HEK293T (cell line): ENCODE results near the gene OR8G1.

Source experiments
- ARNT ChIP-seq: fragments of 450-650 bp; IDR thresholded peaks from 2 replicates; pipeline ENCODE4 v1.6.1; 2017; ENCODE audit warnings: mild to moderate bottlenecking
- BHLHE40 ChIP-seq: fragments of 450-650 bp; IDR thresholded peaks from 2 replicates; pipeline ENCODE4 v1.6.1; 2016; ENCODE audit warnings: mild to moderate bottlenecking, moderate library complexity, borderline replicate concordance
- ELF4 ChIP-seq: fragments of 450-650 bp; IDR thresholded peaks from 2 replicates; pipeline ENCODE4 v1.6.1; 2017; ENCODE audit warnings: antibody characterized with exemption
- FOXA1 ChIP-seq: fragments of 450-650 bp; IDR thresholded peaks from 2 replicates; pipeline ENCODE4 v1.6.1; 2016; ENCODE audit warnings: mild to moderate bottlenecking
- FOXK2 ChIP-seq: fragments of 450-650 bp; IDR thresholded peaks from 2 replicates; pipeline ENCODE4 v1.6.1; 2016; ENCODE audit warnings: mild to moderate bottlenecking
- FOXM1 ChIP-seq: fragments of 450-650 bp; IDR thresholded peaks from 2 replicates; pipeline ENCODE4 v1.6.1; 2017; ENCODE audit warnings: mild to moderate bottlenecking, borderline replicate concordance
- L3MBTL2 ChIP-seq: fragments of 450-650 bp; conservative IDR thresholded peaks from 2 replicates; pipeline ENCODE4 v1.6.1; 2016; ENCODE audit warnings: mild to moderate bottlenecking
- LEF1 ChIP-seq: fragments of 450-650 bp; IDR thresholded peaks from 2 replicates; pipeline ENCODE4 v1.6.1; 2017; ENCODE audit warnings: mild to moderate bottlenecking, borderline replicate concordance
- NFRKB ChIP-seq: fragments of 450-650 bp; IDR thresholded peaks from 2 replicates; pipeline ENCODE4 v1.6.1; 2016; ENCODE audit warnings: mild to moderate bottlenecking, moderate library complexity
- SP1 ChIP-seq: fragments of 450-650 bp; IDR thresholded peaks from 2 replicates; pipeline ENCODE4 v1.6.1; 2017
- ZNF384 ChIP-seq: fragments of 450-650 bp; IDR thresholded peaks from 2 replicates; pipeline ENCODE4 v1.6.1; 2016

- TF ChIP-seq ELF4 (no peak), FOXM1 (no peak), ZNF384 (no peak), SP1 (no peak), LEF1 (no peak), NFRKB (no peak), ARNT (no peak), L3MBTL2 (no peak), FOXK2 (no peak), FOXA1 (no peak), BHLHE40 (no peak)
Measured at GRCh38 chr11:124197999-124198398, 42.9 kb upstream of the OR8G1 start.
